WTC11 (cell line): Measurements from ENCODE around the gene TTL. TPM values are rescaled to one million over a fixed set of nuclear protein-coding genes. Genes with fewer than 3 reads are reported as not detected.

Source experiments
- ATAC-seq: fragments of 200-7000 bp; cut with Tn5 transposase; 2 replicates; pipeline ENCODE4 v1.10.0; 2021; ENCODE audit warnings: mild to moderate bottlenecking, moderate library complexity
- CTCF ChIA-PET: fragments of 300-600 bp; sonication (Branson Sonifier 250); formaldehyde crosslinking; loops from one replicate; lab custom pipeline; 2021; ENCODE audit warnings: antibody characterized with exemption; lab: Charles Lee
- POLR2A ChIA-PET: fragments of 350-600 bp; sonication (Branson Sonifier 250); formaldehyde crosslinking; loops from one replicate; lab custom pipeline; 2021; ENCODE audit warnings: antibody characterized with exemption; lab: Charles Lee
- DNase-seq: peaks from one replicate; pipeline ENCODE4 v3.0.0; 2021; ENCODE audit warnings: low spot score
- H3K27ac Mint-ChIP-seq: 2 replicates; pipeline ENCODE4 v1.8.0; 2021; ENCODE audit warnings: mixed read lengths
- H3K27me3 Mint-ChIP-seq: 2 replicates; pipeline ENCODE4 v1.8.0; 2021; ENCODE audit warnings: low read depth, mild to moderate bottlenecking, moderate library complexity, mixed read lengths
- H3K36me3 Mint-ChIP-seq: 2 replicates; pipeline ENCODE4 v1.8.0; 2021; ENCODE audit warnings: mixed read lengths
- H3K4me1 Mint-ChIP-seq: 2 replicates; pipeline ENCODE4 v1.8.0; 2022; ENCODE audit warnings: mixed read lengths
- H3K4me3 Mint-ChIP-seq: 2 replicates; pipeline ENCODE4 v1.8.0; 2021; ENCODE audit warnings: mild to moderate bottlenecking, moderate library complexity, mixed read lengths
- H3K9me3 Mint-ChIP-seq: 2 replicates; pipeline ENCODE4 v1.8.0; 2021; ENCODE audit warnings: mixed read lengths
- ATF2 ChIP-seq: sonication (generic); formaldehyde crosslinking; IDR thresholded peaks from 2 replicates; pipeline ENCODE4 v1.8.1; 2022; ENCODE audit warnings: low read depth, missing genetic modification reagents, borderline replicate concordance
- CBFB ChIP-seq: sonication (generic); formaldehyde crosslinking; IDR thresholded peaks from 2 replicates; pipeline ENCODE4 v1.8.1; 2022; ENCODE audit warnings: mild to moderate bottlenecking, low read depth, missing genetic modification reagents
- CREM ChIP-seq: sonication (generic); formaldehyde crosslinking; IDR thresholded peaks from 2 replicates; pipeline ENCODE4 v1.8.1; 2022; ENCODE audit warnings: mild to moderate bottlenecking, missing genetic modification reagents, moderate library complexity
- EMX1 ChIP-seq: fragments of 250-450 bp; sonication (Bioruptor Pico); IDR thresholded peaks from 2 replicates; pipeline ENCODE4 v1.8.0; 2021; ENCODE audit warnings: mild to moderate bottlenecking
- ERG ChIP-seq: fragments of 250-450 bp; sonication (Bioruptor Pico); IDR thresholded peaks from 2 replicates; pipeline ENCODE4 v1.8.0; 2021; ENCODE audit warnings: mild to moderate bottlenecking
- FOXK1 ChIP-seq: sonication (generic); formaldehyde crosslinking; IDR thresholded peaks from 2 replicates; pipeline ENCODE4 v1.8.0; 2022; ENCODE audit warnings: mild to moderate bottlenecking, moderate library complexity, missing genetic modification reagents
- GTF2I ChIP-seq: fragments of 250-450 bp; sonication (Bioruptor Pico); conservative IDR thresholded peaks from 2 replicates; pipeline ENCODE4 v1.4.0; 2021; ENCODE audit warnings: mild to moderate bottlenecking
- HMGXB4 ChIP-seq: sonication (generic); formaldehyde crosslinking; IDR thresholded peaks from 2 replicates; pipeline ENCODE4 v1.8.1; 2023; ENCODE audit warnings: mild to moderate bottlenecking, moderate library complexity, missing genetic modification reagents
- KAT7 ChIP-seq: sonication (generic); formaldehyde crosslinking; IDR thresholded peaks from 2 replicates; pipeline ENCODE4 v1.8.1; 2023; ENCODE audit warnings: missing genetic modification reagents, mild to moderate bottlenecking, borderline replicate concordance
- TP53 ChIP-seq: sonication (generic); formaldehyde crosslinking; IDR thresholded peaks from 2 replicates; pipeline ENCODE4 v1.8.1; 2023; ENCODE audit warnings: mild to moderate bottlenecking, missing genetic modification reagents
- USF1 ChIP-seq: sonication (generic); formaldehyde crosslinking; IDR thresholded peaks from 2 replicates; pipeline ENCODE4 v1.8.0; 2022; ENCODE audit warnings: mild to moderate bottlenecking, missing genetic modification reagents
- ZNF121 ChIP-seq: sonication (generic); formaldehyde crosslinking; IDR thresholded peaks from 2 replicates; pipeline ENCODE4 v1.8.0; 2023; ENCODE audit warnings: missing genetic modification reagents
- ZNF512 ChIP-seq: sonication (generic); formaldehyde crosslinking; IDR thresholded peaks from 2 replicates; pipeline ENCODE4 v1.8.1; 2022; ENCODE audit warnings: missing genetic modification reagents, borderline replicate concordance
- ZNF671 ChIP-seq: fragments of 250-450 bp; sonication (Bioruptor Pico); IDR thresholded peaks from 2 replicates; pipeline ENCODE4 v1.8.0; 2021; ENCODE audit warnings: mild to moderate bottlenecking
- total RNA-seq: library from RNA; stranded (reverse); gene quantifications from 3 replicates; pipeline ENCODE4 v1.2.3, GENCODE V29; 2021
- TF ChIP-seq, protein P1 (sequence below): sonication (generic); formaldehyde crosslinking; IDR thresholded peaks from 2 replicates; pipeline ENCODE4 v1.8.1; 2022; ENCODE audit warnings: mild to moderate bottlenecking, missing genetic modification reagents, moderate library complexity, borderline replicate concordance
- TF ChIP-seq, protein P2 (sequence below): sonication (generic); formaldehyde crosslinking; IDR thresholded peaks from 2 replicates; pipeline ENCODE4 v1.8.0; 2022; ENCODE audit warnings: mild to moderate bottlenecking, missing genetic modification reagents
- TF ChIP-seq, protein P3 (sequence below): fragments of 250-450 bp; sonication (Bioruptor Pico); IDR thresholded peaks from 2 replicates; pipeline ENCODE4 v1.9.0; 2021; ENCODE audit warnings: mild to moderate bottlenecking

Gene TTL
- total RNA-seq, 1 experiment from 2014 or later, result 44.2 TPM

DNA sequence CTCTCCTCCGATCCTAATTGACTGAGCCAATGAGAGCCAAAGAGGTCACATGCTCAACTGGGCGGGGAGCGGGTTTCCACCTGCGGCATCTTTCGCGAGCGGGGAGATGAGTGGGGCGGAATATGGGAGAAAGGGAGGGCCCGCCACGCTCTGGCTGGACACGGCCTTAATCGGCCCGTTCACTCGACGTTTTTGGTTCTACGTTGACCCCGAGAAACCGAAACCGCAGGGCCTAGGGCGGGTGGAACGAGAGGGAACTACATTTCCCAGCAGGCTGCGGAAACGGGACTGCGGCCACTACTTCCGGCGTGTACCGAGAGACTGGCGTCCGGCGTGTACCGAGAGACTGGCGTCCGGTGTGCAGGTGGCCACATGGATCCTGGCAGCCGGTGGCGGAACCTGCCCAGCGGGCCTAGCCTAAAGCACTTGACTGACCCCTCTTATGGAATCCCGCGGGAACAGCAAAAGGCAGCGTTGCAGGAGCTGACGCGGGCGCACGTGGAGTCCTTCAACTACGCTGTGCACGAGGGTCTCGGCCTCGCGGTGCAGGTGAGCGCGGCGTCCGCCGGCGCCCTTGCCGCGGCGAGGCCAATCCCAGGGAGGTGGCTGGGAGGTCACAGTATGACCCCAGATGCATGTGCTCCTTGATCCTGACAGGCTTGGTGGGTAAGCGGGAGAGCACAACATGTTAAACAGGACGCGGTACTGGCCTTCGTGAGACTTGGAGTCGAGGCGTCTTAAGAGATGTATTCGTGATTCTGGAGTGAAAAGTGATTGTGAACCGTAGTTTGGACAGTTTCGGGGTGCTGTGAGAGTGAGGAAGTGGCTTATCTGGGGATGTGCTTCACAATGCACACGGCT, 60.4 kb downstream of the TTL start, which contains the start of gene POLR1B (continued):
- peak; percentile 56; the same call in 1 of the 2 replicates for TF ChIP-seq CREM (CRISPR knock-in tag)
- peak; percentile 69; the same call in 1 of the 2 replicates for TF ChIP-seq ATF2
- TF ChIP-seq GTF2I (CRISPR knock-in tag), result no peak
- TF ChIP-seq CBFB (CRISPR knock-in tag), result no peak
- peak; percentile 98; the same call in 1 of the 2 replicates for TF ChIP-seq KAT7 (CRISPR knock-in tag)
- TF ChIP-seq FOXK1 (CRISPR knock-in tag), result peak; percentile 84
- TF ChIP-seq EMX1 (CRISPR knock-in tag), result no peak

GRCh38 chr2:112542984-112543661, 61.2 kb downstream of the TTL start:
- peaks cover 4% of the 10 kb centered on the region; the same call in 1 of the 2 replicates for H3K4me1 Mint-ChIP-seq
- CTCF ChIA-PET, result interaction anchor here (1.2 kb wide), 1 partner anchor 62 kb away, joined by 3 read pairs; no protein-coding TSS in a partner anchor

DNA sequence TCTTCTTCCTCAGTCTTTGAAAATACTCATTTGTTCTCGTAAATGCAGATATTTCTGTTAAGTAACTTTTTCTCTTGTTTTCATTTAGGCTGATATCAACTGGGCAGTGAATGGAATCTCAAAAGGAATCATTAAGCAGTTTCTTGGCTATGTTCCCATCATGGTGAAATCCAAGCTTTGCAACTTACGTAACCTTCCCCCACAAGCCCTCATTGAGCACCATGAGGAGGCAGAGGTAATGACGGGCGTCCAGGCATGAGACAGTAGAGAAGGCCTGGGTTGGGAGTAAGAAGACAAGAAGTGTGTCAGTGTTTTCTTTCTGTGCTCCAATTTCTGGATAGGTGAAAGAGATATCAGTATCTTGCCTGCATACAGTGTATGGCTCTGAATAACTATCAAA, 65.4 kb downstream of the TTL start:
- POLR2A ChIA-PET, result no interaction called here
- peaks cover 54% of the 10 kb centered on the region for H3K36me3 Mint-ChIP-seq
- no peak for ATAC-seq

More at GRCh38 chr2:112542984-112543661, 61.2 kb downstream of the TTL start:
- H3K4me3 Mint-ChIP-seq, result no peak overlapping the region
- peaks cover 18% of the 10 kb centered on the region for H3K36me3 Mint-ChIP-seq
- H3K27ac Mint-ChIP-seq, result no peak overlapping the region
- no peak for ATAC-seq
- H3K9me3 Mint-ChIP-seq, result no peaks in the 10 kb centered on the region
- H3K27me3 Mint-ChIP-seq, result 0 out of 2 replicates have a peak, but pooled peaks cover 4% of the 10 kb centered on the region
- POLR2A ChIA-PET, result no interaction called here
- TF ChIP-seq ZNF671, result no peak
- no peak for TF ChIP-seq ZNF512 (CRISPR knock-in tag)
- no peak for TF ChIP-seq CREM (CRISPR knock-in tag)
- TF ChIP-seq ZNF121 (CRISPR knock-in tag), result no peak
- no peak for TF ChIP-seq HMGXB4 (CRISPR knock-in tag)
- no peak for DNase-seq

More for the DNA sequence above, 65.4 kb downstream of the TTL start:
- H3K4me3 Mint-ChIP-seq, result no peak overlapping the region
- no peaks in the 10 kb centered on the region for H3K27me3 Mint-ChIP-seq
- H3K9me3 Mint-ChIP-seq, result no peaks in the 10 kb centered on the region
- CTCF ChIA-PET, result no interaction called here
- no peak for DNase-seq
- no peak overlapping the region for H3K27ac Mint-ChIP-seq
- TF ChIP-seq, protein P1, sequence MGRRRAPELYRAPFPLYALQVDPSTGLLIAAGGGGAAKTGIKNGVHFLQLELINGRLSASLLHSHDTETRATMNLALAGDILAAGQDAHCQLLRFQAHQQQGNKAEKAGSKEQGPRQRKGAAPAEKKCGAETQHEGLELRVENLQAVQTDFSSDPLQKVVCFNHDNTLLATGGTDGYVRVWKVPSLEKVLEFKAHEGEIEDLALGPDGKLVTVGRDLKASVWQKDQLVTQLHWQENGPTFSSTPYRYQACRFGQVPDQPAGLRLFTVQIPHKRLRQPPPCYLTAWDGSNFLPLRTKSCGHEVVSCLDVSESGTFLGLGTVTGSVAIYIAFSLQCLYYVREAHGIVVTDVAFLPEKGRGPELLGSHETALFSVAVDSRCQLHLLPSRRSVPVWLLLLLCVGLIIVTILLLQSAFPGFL, result no peak
- TF ChIP-seq, protein P2, sequence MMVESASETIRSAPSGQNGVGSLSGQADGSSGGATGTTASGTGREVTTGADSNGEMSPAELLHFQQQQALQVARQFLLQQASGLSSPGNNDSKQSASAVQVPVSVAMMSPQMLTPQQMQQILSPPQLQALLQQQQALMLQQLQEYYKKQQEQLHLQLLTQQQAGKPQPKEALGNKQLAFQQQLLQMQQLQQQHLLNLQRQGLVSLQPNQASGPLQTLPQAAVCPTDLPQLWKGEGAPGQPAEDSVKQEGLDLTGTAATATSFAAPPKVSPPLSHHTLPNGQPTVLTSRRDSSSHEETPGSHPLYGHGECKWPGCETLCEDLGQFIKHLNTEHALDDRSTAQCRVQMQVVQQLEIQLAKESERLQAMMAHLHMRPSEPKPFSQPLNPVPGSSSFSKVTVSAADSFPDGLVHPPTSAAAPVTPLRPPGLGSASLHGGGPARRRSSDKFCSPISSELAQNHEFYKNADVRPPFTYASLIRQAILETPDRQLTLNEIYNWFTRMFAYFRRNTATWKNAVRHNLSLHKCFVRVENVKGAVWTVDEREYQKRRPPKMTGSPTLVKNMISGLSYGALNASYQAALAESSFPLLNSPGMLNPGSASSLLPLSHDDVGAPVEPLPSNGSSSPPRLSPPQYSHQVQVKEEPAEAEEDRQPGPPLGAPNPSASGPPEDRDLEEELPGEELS, result no peak
- TF ChIP-seq TP53 (CRISPR knock-in tag) (no peak), USF1 (CRISPR knock-in tag) (no peak), ERG (CRISPR knock-in tag) (no peak)
- TF ChIP-seq, protein P3, sequence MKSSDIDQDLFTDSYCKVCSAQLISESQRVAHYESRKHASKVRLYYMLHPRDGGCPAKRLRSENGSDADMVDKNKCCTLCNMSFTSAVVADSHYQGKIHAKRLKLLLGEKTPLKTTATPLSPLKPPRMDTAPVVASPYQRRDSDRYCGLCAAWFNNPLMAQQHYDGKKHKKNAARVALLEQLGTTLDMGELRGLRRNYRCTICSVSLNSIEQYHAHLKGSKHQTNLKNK (CRISPR knock-in tag), result no peak
- TF ChIP-seq, all 79 proteins: peak for 0
- no peaks in the 10 kb centered on the region; the same call in 1 of the 2 replicates for H3K4me1 Mint-ChIP-seq
